A673 (cell line): ENCODE measurements around the gene DAB2IP. TPM values are rescaled to one million over a fixed set of nuclear protein-coding genes. Genes with fewer than 3 reads are reported as not detected.

Source experiments
- BruUV-seq: library from RNA; stranded (reverse); fragments of 400-500 nt; replicated peaks from 2 replicates; lab custom pipeline; 2021; lab: Mats Ljungman, UMichigan
- CTCF ChIA-PET: fragments of 300-600 bp; sonication (Branson Sonifier 250); formaldehyde crosslinking; loops from one replicate; lab custom pipeline; 2022; ENCODE audit warnings: antibody characterized with exemption; lab: Charles Lee
- POLR2A ChIA-PET: fragments of 300-600 bp; sonication (Branson Sonifier 250); formaldehyde crosslinking; loops from one replicate; lab custom pipeline; 2022; ENCODE audit warnings: antibody characterized with exemption; ENCODE audit not compliant: low non-redundant PET; lab: Charles Lee
- DNase-seq: peaks from one replicate; pipeline ENCODE4 v3.0.0-alpha.2; 2015; ENCODE audit warnings: low spot score
- H3K27ac ChIP-seq: fragments of 200-600 bp; sonication (generic); 2 replicates; pipeline ENCODE4 v1.5.1; 2016; ENCODE audit warnings: mixed run types, low read depth, mild to moderate bottlenecking, mixed read lengths, antibody characterized with exemption, low read length; ENCODE audit not compliant: poor library complexity, severe bottlenecking
- H3K27me3 ChIP-seq: fragments of 200-600 bp; sonication (generic); replicated peaks from 2 replicates; pipeline ENCODE4 v1.6.1; 2017; ENCODE audit warnings: mixed run types, low read depth, mild to moderate bottlenecking, mixed read lengths, antibody characterized with exemption, low read length; ENCODE audit not compliant: insufficient read depth, poor library complexity
- H3K36me3 ChIP-seq: fragments of 200-600 bp; sonication (generic); 2 replicates; pipeline ENCODE4 v1.6.1; 2016; ENCODE audit warnings: mixed run types, mild to moderate bottlenecking, mixed read lengths, antibody characterized with exemption, low read length; ENCODE audit not compliant: insufficient read depth, poor library complexity, severe bottlenecking
- H3K4me1 ChIP-seq: fragments of 200-600 bp; sonication (generic); 2 replicates; pipeline ENCODE4 v1.6.1; 2017; ENCODE audit warnings: mixed run types, mild to moderate bottlenecking, mixed read lengths, antibody characterized with exemption, low read length; ENCODE audit not compliant: insufficient read depth, poor library complexity, severe bottlenecking
- H3K4me3 ChIP-seq: fragments of 200-600 bp; sonication (generic); 2 replicates; pipeline ENCODE4 v1.5.1; 2016; ENCODE audit warnings: low read depth, mixed run types, mild to moderate bottlenecking, mixed read lengths, low read length; ENCODE audit not compliant: poor library complexity, severe bottlenecking
- H3K9me3 ChIP-seq: fragments of 200-600 bp; sonication (generic); 2 replicates; pipeline ENCODE4 v1.6.1; 2016; ENCODE audit warnings: mixed run types, low read depth, mild to moderate bottlenecking, mixed read lengths, antibody characterized with exemption, low read length; ENCODE audit not compliant: poor library complexity, severe bottlenecking
- EZH2 ChIP-seq: fragments of 200-600 bp; sonication (generic); IDR thresholded peaks from 2 replicates; pipeline ENCODE4 v1.6.1; 2017; ENCODE audit warnings: borderline replicate concordance, low read depth, mild to moderate bottlenecking, mixed read lengths, antibody characterized with exemption, low read length; ENCODE audit not compliant: poor library complexity, severe bottlenecking
- intact Hi-C: fragments of 100-400 bp; cut with micrococcal nuclease; formaldehyde crosslinking; loops from one replicate; pipeline ENCODE4 v1.10.0; 2022; ENCODE audit not compliant: unreplicated experiment
- total RNA-seq: library from RNA; stranded (reverse); gene quantifications from 2 replicates; pipeline ENCODE4 v1.2.3, GENCODE V29; 2021
- TF ChIP-seq, protein P1 (sequence below): fragments of 300-800, 200-600 bp; sonication (generic); conservative IDR thresholded peaks from 2 replicates; pipeline ENCODE4 v1.5.1; 2017; ENCODE audit warnings: low read depth, mild to moderate bottlenecking, antibody characterized with exemption, low read length, moderate library complexity, mixed read lengths

DAB2IP gene
- total RNA-seq, 1 experiment from 2014 or later, result 34.5 TPM

DNA sequence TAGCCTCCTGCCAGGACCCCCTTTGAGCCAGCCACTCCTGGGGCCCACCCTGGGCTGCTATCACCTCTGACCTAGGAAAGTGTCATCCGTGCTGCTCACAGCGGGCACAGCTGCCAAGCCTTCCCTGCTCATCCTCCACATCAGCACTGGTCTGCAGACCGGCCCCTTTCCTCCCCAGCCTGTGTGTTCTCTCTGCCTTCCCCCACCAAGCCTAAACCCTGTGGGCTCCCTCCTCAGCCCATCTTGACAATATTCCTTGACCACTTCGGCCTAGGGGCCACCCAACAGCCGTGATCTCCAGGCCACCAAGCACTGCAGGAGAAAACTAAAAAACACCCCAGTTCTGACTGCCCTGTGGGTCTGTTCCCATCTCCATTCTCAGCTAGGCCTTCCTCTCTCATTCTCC, 135.1 kb downstream of the DAB2IP start:
- no peak overlapping the region for H3K4me3 ChIP-seq
- DNase-seq, result no peak
- CTCF ChIA-PET, result no interaction called here
- intact Hi-C loops, result no loop called here
- H3K27ac ChIP-seq, result no peak overlapping the region
- TF ChIP-seq, protein P1, sequence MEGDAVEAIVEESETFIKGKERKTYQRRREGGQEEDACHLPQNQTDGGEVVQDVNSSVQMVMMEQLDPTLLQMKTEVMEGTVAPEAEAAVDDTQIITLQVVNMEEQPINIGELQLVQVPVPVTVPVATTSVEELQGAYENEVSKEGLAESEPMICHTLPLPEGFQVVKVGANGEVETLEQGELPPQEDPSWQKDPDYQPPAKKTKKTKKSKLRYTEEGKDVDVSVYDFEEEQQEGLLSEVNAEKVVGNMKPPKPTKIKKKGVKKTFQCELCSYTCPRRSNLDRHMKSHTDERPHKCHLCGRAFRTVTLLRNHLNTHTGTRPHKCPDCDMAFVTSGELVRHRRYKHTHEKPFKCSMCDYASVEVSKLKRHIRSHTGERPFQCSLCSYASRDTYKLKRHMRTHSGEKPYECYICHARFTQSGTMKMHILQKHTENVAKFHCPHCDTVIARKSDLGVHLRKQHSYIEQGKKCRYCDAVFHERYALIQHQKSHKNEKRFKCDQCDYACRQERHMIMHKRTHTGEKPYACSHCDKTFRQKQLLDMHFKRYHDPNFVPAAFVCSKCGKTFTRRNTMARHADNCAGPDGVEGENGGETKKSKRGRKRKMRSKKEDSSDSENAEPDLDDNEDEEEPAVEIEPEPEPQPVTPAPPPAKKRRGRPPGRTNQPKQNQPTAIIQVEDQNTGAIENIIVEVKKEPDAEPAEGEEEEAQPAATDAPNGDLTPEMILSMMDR, result no peak
- H3K9me3 ChIP-seq, result no peaks in the 10 kb centered on the region
- H3K36me3 ChIP-seq, result peaks cover 4% of the 10 kb centered on the region
- no TSS peak for BruUV-seq
- no peaks in the 10 kb centered on the region for H3K27me3 ChIP-seq
- H3K4me1 ChIP-seq, result peaks cover 7% of the 10 kb centered on the region
- POLR2A ChIA-PET, result no interaction called here

DNA sequence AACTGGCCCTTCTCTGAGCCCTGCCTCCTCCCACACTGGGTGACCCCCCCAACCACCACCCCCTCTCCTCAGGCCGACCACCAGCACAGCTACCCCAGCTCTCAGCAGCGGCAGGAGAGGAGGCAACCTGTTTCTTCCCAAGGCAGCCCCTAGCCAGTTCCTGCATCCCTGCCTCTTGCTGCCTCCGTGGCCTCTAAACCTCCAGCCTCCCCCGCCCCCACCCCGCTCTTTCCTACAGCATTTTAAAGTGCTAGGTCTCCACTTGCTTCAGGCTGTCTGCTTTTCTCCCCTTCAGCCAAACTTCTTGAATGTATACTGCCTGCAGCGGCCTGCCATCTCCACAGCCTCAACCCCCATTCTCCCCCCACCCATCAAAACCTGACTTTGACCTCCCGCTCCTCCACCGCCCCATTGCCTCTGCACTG, 135.6 kb downstream of the DAB2IP start:
- Histone ChIP-seq H3K9me3 (no peaks in the 10 kb centered on the region), H3K27me3 (no peaks in the 10 kb centered on the region), H3K27ac (no peak overlapping the region), H3K4me1 (peaks cover 7% of the 10 kb centered on the region), H3K4me3 (no peak overlapping the region), H3K36me3 (no peaks in the 10 kb centered on the region)
- no peak for DNase-seq
- BruUV-seq, result no TSS peak
- CTCF ChIA-PET, result no interaction called here
- TF ChIP-seq, protein P1, result no peak
- TF ChIP-seq EZH2, result no peak
- intact Hi-C loops, result no loop called here
- POLR2A ChIA-PET, result no interaction called here

DNA sequence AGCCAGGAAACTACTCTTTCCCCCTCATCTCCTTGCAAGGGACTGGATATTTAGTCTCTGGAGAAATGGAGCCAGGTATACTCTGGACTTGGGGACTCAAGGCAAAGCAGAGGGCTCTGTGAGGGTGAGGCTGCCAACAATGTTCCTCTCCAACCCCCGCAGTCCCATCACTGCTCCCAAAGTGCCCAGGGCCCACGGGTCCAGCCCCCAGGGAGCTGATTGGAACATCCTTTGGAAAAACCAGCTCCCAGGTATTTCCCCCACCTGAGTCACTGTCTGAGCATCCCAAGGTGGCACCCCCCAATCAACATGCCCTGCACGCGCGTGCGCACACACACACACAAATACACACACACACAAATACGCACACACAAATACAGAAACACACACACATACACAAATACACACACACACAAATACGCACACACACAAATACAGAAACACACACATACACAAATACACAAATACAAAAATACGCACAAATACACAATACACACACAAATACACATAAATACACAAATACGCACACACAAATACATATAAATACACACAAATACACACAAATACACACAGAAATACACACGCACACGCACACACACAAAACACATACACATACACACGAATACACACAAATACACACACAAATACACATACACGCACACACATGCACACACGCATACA, 137.4 kb downstream of the DAB2IP start:
- ChIA-PET POLR2A (no interaction called here), CTCF (no interaction called here)
- intact Hi-C loops, result no loop called here
- Histone ChIP-seq H3K36me3 (no peaks in the 10 kb centered on the region), H3K27me3 (no peaks in the 10 kb centered on the region), H3K4me1 (peaks cover 7% of the 10 kb centered on the region), H3K4me3 (no peak overlapping the region), H3K9me3 (no peaks in the 10 kb centered on the region), H3K27ac (no peak overlapping the region)
- TF ChIP-seq EZH2, result no peak
- TF ChIP-seq, protein P1, result no peak
- DNase-seq, result no peak
- BruUV-seq, result no TSS peak
